Adrenal gland (tissue), 12 donors: Measurements from ENCODE around the gene NAALADL2. TPM values are rescaled to one million over a fixed set of nuclear protein-coding genes. Genes with fewer than 3 reads are reported as not detected.
"Not testable (repeated sequence)": the region's sequence is repeated elsewhere in the genome, so short reads cannot be mapped to it uniquely, and the experiment has no call there.

Experiments
- DNase-seq, 7 donors: peaks; one replicate each; pipeline ENCODE4 v3.0.0-alpha.2; 2019 to 2020
- H3K27ac ChIP-seq, 5 donors: fragments of 200-600 bp; sonication (generic) in 4 of 5; 1 replicate in 3 of 5; 2 replicates in 2 of 5; pipeline versions ENCODE4 v1.5.1 to v1.8.0; 2016 to 2020; ENCODE audit warnings: mild to moderate bottlenecking in 1 of 5
- H3K27me3 ChIP-seq: fragments of 200-600 bp; 2 replicates; pipeline ENCODE4 v1.8.0; 2021
- H3K36me3 ChIP-seq, 2 donors: fragments of 200-600 bp; replicated peaks in 1 of 2; 1 replicate in 1 of 2; 2 replicates in 1 of 2; pipeline versions ENCODE4 v1.5.1 to v1.8.0; 2018 to 2022
- H3K4me1 ChIP-seq, 2 donors: fragments of 200-600 bp; replicated peaks in 1 of 2; 1 replicate in 1 of 2; 2 replicates in 1 of 2; pipeline versions ENCODE4 v1.5.1 to v1.8.0; 2018 to 2021
- H3K4me3 ChIP-seq, 4 donors: fragments of 200-600 bp; sonication (generic) in 3 of 4; one replicate each; pipeline ENCODE4 v1.5.1; 2016 to 2018
- H3K9me3 ChIP-seq, 3 donors: fragments of 200-600 bp; sonication (generic) in 1 of 3; replicated peaks in 1 of 3; 1 replicate in 2 of 3; 2 replicates in 1 of 3; pipeline versions ENCODE4 v1.5.1 to v1.8.0; 2016 to 2021
- POLR2A ChIP-seq, 2 donors: fragments of 450-650 bp; IDR thresholded peaks; one replicate each; pipeline ENCODE4 v1.6.1; 2017; ENCODE audit warnings: antibody characterized with exemption in 2 of 2, mild to moderate bottlenecking in 2 of 2, moderate library complexity in 1 of 2
- WGBS, 4 donors: extraction: QIAGEN DNeasy Blood & Tissue Kit in 2 of 4; methylation state at CpG; one replicate each; pipeline versions ENCODE4 v1.1.5 to v1.1.7; 2013 to 2017; 5-methylcytosine and 5-hydroxymethylcytosine counted together
- intact Hi-C, 2 donors: fragments of 100-400 bp; cut with DNase I; formaldehyde crosslinking; loops; one replicate each; pipeline versions ENCODE4 v1.14.1 to v1.15.0; 2022 to 2023
- polyA plus RNA-seq, 3 donors: library from polyadenylated mRNA; stranded (reverse); fragments of 200-250 nt in 2 of 3; fragments of 350-450 nt in 1 of 3; fragmentation: Illumina TruSeq in 1 of 3; extraction: RNeasy Lipid Tissue Mini Kit (QIAGEN cat#74804) in 1 of 3; gene quantifications; one replicate each; pipeline ENCODE4 v1.2.3, GENCODE V29; 2013 to 2014
- total RNA-seq, 9 donors: library from RNA; depleted of rRNA in 4 of 9; stranded (reverse); fragments of >200 nt in 4 of 9; fragments of 120-200 nt in 1 of 9; fragmentation: NEBNext Ultra II Directional in 1 of 9; extraction: Animal tissue kit (Norgen Biotek cat#: 25700) in 1 of 9; gene quantifications; one replicate each; pipeline versions ENCODE4 v1.1.0 to v1.2.4, GENCODE V29; 2013 to 2023
- TF ChIP-seq, protein P1 (sequence below), 6 experiments: fragments of 450-650 bp in 4 of 6; fragments of 200-600 bp in 2 of 6; sonication (generic) in 1 of 6; IDR thresholded peaks; 1 replicate in 5 of 6; 2 replicates in 1 of 6; pipeline versions ENCODE4 v1.5.1 to v1.8.0; 2016 to 2021; ENCODE audit warnings: antibody characterized with exemption in 6 of 6, mild to moderate bottlenecking in 2 of 6, moderate library complexity in 1 of 6
- donor health status: healthy with polysubstance abuse.
- donor health status: Bipolar disorder and iron deficiency.
- donor health status: DM: yes; HTN: yes; CAD: no.
- donor health status: DM: no; HTN: no; CAD: no.
- donor health status: DM: no; HTN: no; CAD: no.
- donor health status: DM: yes; HTN: yes; CAD: no.

The NAALADL2 gene
- total and polyA plus RNA-seq, 12 donors = 0.24 to 7.8 (median 4.8) TPM

- WGBS, 4 donors = 86 to 91% (median 89%) methylated on average over 2 of the region's 2 CpGs
- Histone ChIP-seq H3K27me3 (no peaks in the 10 kb centered on the region), H3K27ac (no peak overlapping the region), H3K36me3 (no peaks in the 10 kb centered on the region), H3K4me3 (no peak overlapping the region), H3K4me1 (no peaks in the 10 kb centered on the region), H3K9me3 (no peaks in the 10 kb centered on the region)
- intact Hi-C loops = no loop called here
- TF ChIP-seq, protein P1, sequence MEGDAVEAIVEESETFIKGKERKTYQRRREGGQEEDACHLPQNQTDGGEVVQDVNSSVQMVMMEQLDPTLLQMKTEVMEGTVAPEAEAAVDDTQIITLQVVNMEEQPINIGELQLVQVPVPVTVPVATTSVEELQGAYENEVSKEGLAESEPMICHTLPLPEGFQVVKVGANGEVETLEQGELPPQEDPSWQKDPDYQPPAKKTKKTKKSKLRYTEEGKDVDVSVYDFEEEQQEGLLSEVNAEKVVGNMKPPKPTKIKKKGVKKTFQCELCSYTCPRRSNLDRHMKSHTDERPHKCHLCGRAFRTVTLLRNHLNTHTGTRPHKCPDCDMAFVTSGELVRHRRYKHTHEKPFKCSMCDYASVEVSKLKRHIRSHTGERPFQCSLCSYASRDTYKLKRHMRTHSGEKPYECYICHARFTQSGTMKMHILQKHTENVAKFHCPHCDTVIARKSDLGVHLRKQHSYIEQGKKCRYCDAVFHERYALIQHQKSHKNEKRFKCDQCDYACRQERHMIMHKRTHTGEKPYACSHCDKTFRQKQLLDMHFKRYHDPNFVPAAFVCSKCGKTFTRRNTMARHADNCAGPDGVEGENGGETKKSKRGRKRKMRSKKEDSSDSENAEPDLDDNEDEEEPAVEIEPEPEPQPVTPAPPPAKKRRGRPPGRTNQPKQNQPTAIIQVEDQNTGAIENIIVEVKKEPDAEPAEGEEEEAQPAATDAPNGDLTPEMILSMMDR (IDR thresholded peaks at IDR 0.05) = no peak
- no peak for TF ChIP-seq POLR2A (IDR thresholded peaks at IDR 0.05)
- no peak for DNase-seq
These were observed 749.8 kb downstream of the NAALADL2 start for GRCh38 chr3:175608911-175609310.

DNA sequence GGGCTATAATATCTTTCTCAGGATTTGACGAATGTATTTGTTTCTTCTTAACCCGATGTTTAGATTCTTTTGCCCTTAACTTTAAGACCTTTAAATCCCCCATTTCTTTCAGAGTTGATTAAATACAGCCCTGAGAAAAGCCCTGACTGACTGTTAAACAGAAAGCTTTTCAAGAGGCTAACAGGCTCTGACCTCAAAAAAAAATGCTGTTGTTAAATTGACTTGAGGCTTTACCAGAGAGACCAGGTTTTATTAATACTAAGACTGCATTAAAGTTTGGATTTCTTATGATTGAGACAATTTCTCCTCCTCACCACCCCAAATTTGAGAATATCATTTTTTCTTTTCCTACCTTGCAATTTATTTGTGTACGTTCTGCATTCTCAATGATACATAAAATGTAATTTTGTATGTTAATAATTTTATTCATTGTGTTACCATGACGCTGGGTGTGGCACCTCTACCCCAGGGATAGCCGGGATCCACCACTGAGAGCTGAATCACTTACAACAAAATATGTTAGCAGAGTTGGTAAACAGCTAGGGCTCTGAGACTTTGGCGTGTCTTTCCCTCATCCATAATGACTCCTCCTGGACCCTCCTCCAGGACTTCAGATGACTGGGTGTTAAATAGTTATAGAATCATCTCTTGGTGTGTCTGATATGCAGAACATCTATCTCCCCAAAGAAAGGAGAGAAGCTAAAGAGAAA is 753.5 kb downstream of the NAALADL2 start:
- Histone ChIP-seq H3K9me3 (no peaks in the 10 kb centered on the region), H3K36me3 (no peaks in the 10 kb centered on the region), H3K27ac (no peak overlapping the region), H3K4me3 (no peak overlapping the region), H3K4me1 (no peaks in the 10 kb centered on the region), H3K27me3 (no peaks in the 10 kb centered on the region)
- 61 to 70% (median 66%) methylated on average over 6 of the region's 6 CpGs for WGBS, 4 donors
- no peak for DNase-seq
- no peak for TF ChIP-seq POLR2A (IDR thresholded peaks at IDR 0.05)
- TF ChIP-seq, protein P1 (IDR thresholded peaks at IDR 0.05) = no peak
- intact Hi-C loops = no loop called here

GRCh38 chr3:175614107-175614506 is 755.0 kb downstream of the NAALADL2 start:
- H3K27ac ChIP-seq, DNase-seq, H3K36me3 ChIP-seq, H3K4me1 ChIP-seq, H3K27me3 ChIP-seq, H3K9me3 ChIP-seq, intact Hi-C loops, H3K4me3 ChIP-seq: not testable (repeated sequence)
- 89 to 97% (median 95%) methylated on average over 9 of the region's 9 CpGs for WGBS, 4 donors

GRCh38 chr3:175617247-175617646 is 758.1 kb downstream of the NAALADL2 start:
- no peaks in the 10 kb centered on the region for H3K36me3 ChIP-seq

More at GRCh38 chr3:175617247-175617646, 758.1 kb downstream of the NAALADL2 start:
- no peaks in the 10 kb centered on the region for H3K27me3 ChIP-seq
- 87 to 100% (median 94%) methylated on average over 3 of the region's 3 CpGs for WGBS, 4 donors
- TF ChIP-seq POLR2A (IDR thresholded peaks at IDR 0.05) = no peak
- TF ChIP-seq, protein P1 (IDR thresholded peaks at IDR 0.05) = no peak
- DNase-seq = no peak
- H3K4me1 ChIP-seq = no peaks in the 10 kb centered on the region
- no peak overlapping the region for H3K4me3 ChIP-seq
- no peak overlapping the region for H3K27ac ChIP-seq
- intact Hi-C loops = no loop called here
- no peaks in the 10 kb centered on the region for H3K9me3 ChIP-seq
